Endothelial cell (in vitro differentiated cells): ENCODE data around the gene UBLCP1. TPM values are rescaled to one million over a fixed set of nuclear protein-coding genes. Genes with fewer than 3 reads are reported as not detected.
A peak's percentile ranks its signal among the peaks of the same experiment; 100 is the strongest.

Experiments
- DNase-seq: peaks from one replicate; pipeline ENCODE4 v3.0.0; 2021; ENCODE audit warnings: low spot score
- H3K27ac Mint-ChIP-seq: one replicate; pipeline ENCODE4 v1.8.0; 2021; ENCODE audit warnings: mixed read lengths, inconsistent platforms; ENCODE audit not compliant: unreplicated experiment
- H3K27me3 Mint-ChIP-seq: one replicate; pipeline ENCODE4 v1.8.0; 2021; ENCODE audit warnings: mild to moderate bottlenecking, moderate library complexity, mixed read lengths, inconsistent platforms; ENCODE audit not compliant: unreplicated experiment
- H3K36me3 Mint-ChIP-seq: one replicate; pipeline ENCODE4 v1.8.0; 2021; ENCODE audit warnings: mild to moderate bottlenecking, low read depth, mixed read lengths, inconsistent platforms; ENCODE audit not compliant: unreplicated experiment
- H3K4me1 Mint-ChIP-seq: one replicate; pipeline ENCODE4 v1.8.0; 2021; ENCODE audit warnings: mild to moderate bottlenecking, mixed read lengths, inconsistent platforms; ENCODE audit not compliant: unreplicated experiment
- H3K4me3 Mint-ChIP-seq: one replicate; pipeline ENCODE4 v1.8.0; 2021; ENCODE audit warnings: mild to moderate bottlenecking, mixed read lengths, inconsistent platforms; ENCODE audit not compliant: unreplicated experiment
- H3K9me3 Mint-ChIP-seq: one replicate; pipeline ENCODE4 v1.8.0; 2021; ENCODE audit warnings: mixed read lengths, inconsistent platforms; ENCODE audit not compliant: unreplicated experiment
- CTCF ChIP-seq: fragments of 200-600 bp; sonication (generic); IDR thresholded peaks from one replicate; pipeline ENCODE4 v1.5.0; 2021; ENCODE audit warnings: antibody characterized with exemption; ENCODE audit not compliant: unreplicated experiment
- total RNA-seq: library from RNA; stranded (reverse); fragmentation: NEBNext Ultra II Directional; extraction: Animal tissue kit (Norgen Biotek cat#: 25700); gene quantifications from one replicate; pipeline ENCODE4 v1.2.1, GENCODE V29; 2021; ENCODE audit not compliant: unreplicated experiment

Gene UBLCP1
- total RNA-seq, 1 donor from 2014 or later = 24.5 TPM

GRCh38 chr5:159310511-159310910, 47.4 kb downstream of the UBLCP1 start:
- peaks cover 4% of the 10 kb centered on the region for H3K27me3 Mint-ChIP-seq
- TF ChIP-seq CTCF = no peak
- H3K27ac Mint-ChIP-seq = no peak overlapping the region
- DNase-seq = peak; percentile 37
- no peak overlapping the region for H3K4me3 Mint-ChIP-seq
- no peaks in the 10 kb centered on the region for H3K4me1 Mint-ChIP-seq
- no peaks in the 10 kb centered on the region for H3K9me3 Mint-ChIP-seq
- no peaks in the 10 kb centered on the region for H3K36me3 Mint-ChIP-seq

GRCh38 chr5:159311063-159311462, 48.0 kb downstream of the UBLCP1 start:
- Mint-ChIP-seq H3K27ac (no peak overlapping the region), H3K27me3 (peaks cover 4% of the 10 kb centered on the region), H3K9me3 (no peaks in the 10 kb centered on the region), H3K4me1 (no peaks in the 10 kb centered on the region), H3K36me3 (no peaks in the 10 kb centered on the region), H3K4me3 (no peak overlapping the region)
- TF ChIP-seq CTCF = no peak
- no peak for DNase-seq

- no peak for DNase-seq
- Mint-ChIP-seq H3K4me3 (no peak overlapping the region), H3K36me3 (no peaks in the 10 kb centered on the region), H3K9me3 (no peaks in the 10 kb centered on the region), H3K27ac (no peak overlapping the region), H3K27me3 (peaks cover 2% of the 10 kb centered on the region), H3K4me1 (no peaks in the 10 kb centered on the region)
- TF ChIP-seq CTCF = no peak
These were observed 50.1 kb downstream of the UBLCP1 start for GRCh38 chr5:159313197-159313596.

GRCh38 chr5:159316519-159317383, 53.7 kb downstream of the UBLCP1 start:
- no peaks in the 10 kb centered on the region for H3K36me3 Mint-ChIP-seq
- TF ChIP-seq CTCF = peak; percentile 49
- no peak overlapping the region for H3K4me3 Mint-ChIP-seq
- no peak overlapping the region for H3K27ac Mint-ChIP-seq
- no peaks in the 10 kb centered on the region for H3K27me3 Mint-ChIP-seq
- H3K9me3 Mint-ChIP-seq = no peaks in the 10 kb centered on the region
- H3K4me1 Mint-ChIP-seq = no peaks in the 10 kb centered on the region
- peak; percentile 44 for DNase-seq

- H3K4me3 Mint-ChIP-seq = no peak overlapping the region
- H3K9me3 Mint-ChIP-seq = no peaks in the 10 kb centered on the region
- TF ChIP-seq CTCF = no peak
- no peak overlapping the region for H3K27ac Mint-ChIP-seq
- no peak for DNase-seq
- H3K27me3 Mint-ChIP-seq = no peaks in the 10 kb centered on the region
- no peaks in the 10 kb centered on the region for H3K4me1 Mint-ChIP-seq
- H3K36me3 Mint-ChIP-seq = no peaks in the 10 kb centered on the region
These were observed 54.8 kb downstream of the UBLCP1 start for GRCh38 chr5:159317849-159318248.
